Neuronal stem cell (in vitro differentiated cells): ENCODE results near the gene PLS1.
"Not testable (repeated sequence)": the region's sequence is repeated elsewhere in the genome, so short reads cannot be mapped to it uniquely, and the experiment has no call there.

Source experiments
- DNase-seq: peaks from one replicate; pipeline ENCODE4 v3.0.0-alpha.2; 2013; ENCODE audit warnings: low spot score
- H2AFZ ChIP-seq: one replicate; pipeline ENCODE4 v1.6.1; 2013; ENCODE audit warnings: mild to moderate bottlenecking, low read length, inconsistent platforms
- H2AK5ac ChIP-seq: 2 replicates; pipeline ENCODE4 v1.6.1; 2013; ENCODE audit warnings: low read depth, mild to moderate bottlenecking, inconsistent platforms, low read length, moderate library complexity, mixed read lengths
- H2BK120ac ChIP-seq: 2 replicates; pipeline ENCODE4 v1.6.1; 2013; ENCODE audit warnings: low read depth, mild to moderate bottlenecking, inconsistent platforms, low read length, moderate library complexity, mixed read lengths
- H2BK12ac ChIP-seq: one replicate; pipeline ENCODE4 v1.6.1; 2013; ENCODE audit warnings: low read length, inconsistent platforms
- H2BK15ac ChIP-seq: 2 replicates; pipeline ENCODE4 v1.6.1; 2013; ENCODE audit warnings: mild to moderate bottlenecking, low read length, inconsistent platforms, mixed read lengths
- H2BK5ac ChIP-seq: one replicate; pipeline ENCODE4 v1.6.1; 2013; ENCODE audit warnings: inconsistent platforms, mild to moderate bottlenecking, low read length, moderate library complexity
- H3K14ac ChIP-seq: one replicate; pipeline ENCODE4 v1.6.1; 2013; ENCODE audit warnings: low read length, inconsistent platforms
- H3K18ac ChIP-seq: 2 replicates; pipeline ENCODE4 v1.6.1; 2013; ENCODE audit warnings: low read length, inconsistent platforms
- H3K23ac ChIP-seq: 2 replicates; pipeline ENCODE4 v1.6.1; 2013; ENCODE audit warnings: low read depth, mild to moderate bottlenecking, mixed read lengths, low read length, inconsistent platforms; ENCODE audit not compliant: poor library complexity
- H3K27ac ChIP-seq: replicated peaks from 3 replicates; pipeline ENCODE4 v1.5.1; 2013; ENCODE audit warnings: low read length, inconsistent platforms
- H3K27me3 ChIP-seq, 3 experiments: 2 replicates each; pipeline ENCODE4 v1.6.1; 2013; ENCODE audit warnings: low read length in 3 of 3, mild to moderate bottlenecking in 2 of 3, inconsistent platforms in 1 of 3, low read depth in 1 of 3, mixed read lengths in 1 of 3, moderate library complexity in 1 of 3; ENCODE audit not compliant: control insufficient read depth in 3 of 3, insufficient read depth in 3 of 3
- H3K36me3 ChIP-seq, 2 donors: replicated peaks in 1 of 2; 2 replicates each; pipeline ENCODE4 v1.6.1; 2013; ENCODE audit warnings: low read length in 2 of 2; ENCODE audit not compliant: control insufficient read depth in 2 of 2, insufficient read depth in 2 of 2
- H3K4ac ChIP-seq: 2 replicates; pipeline ENCODE4 v1.6.1; 2013; ENCODE audit warnings: inconsistent platforms, mild to moderate bottlenecking, low read length, moderate library complexity
- H3K4me1 ChIP-seq, 2 donors: 1 replicate in 1 of 2; 2 replicates in 1 of 2; pipeline ENCODE4 v1.6.1; 2013; ENCODE audit warnings: low read length in 2 of 2, low read depth in 1 of 2; ENCODE audit not compliant: control insufficient read depth in 2 of 2, insufficient read depth in 1 of 2
- H3K4me2 ChIP-seq: one replicate; pipeline ENCODE4 v1.6.1; 2013; ENCODE audit warnings: mild to moderate bottlenecking, low read length, inconsistent platforms; ENCODE audit not compliant: insufficient read depth, poor library complexity, severe bottlenecking
- H3K4me3 ChIP-seq, 2 donors: 2 replicates each; pipeline ENCODE4 v1.5.1; 2013; ENCODE audit warnings: low read length in 2 of 2, mild to moderate bottlenecking in 2 of 2, inconsistent platforms in 1 of 2, moderate library complexity in 1 of 2
- H3K79me1 ChIP-seq: one replicate; pipeline ENCODE4 v1.6.1; 2013; ENCODE audit warnings: low read depth, mild to moderate bottlenecking, inconsistent platforms, low read length, moderate library complexity
- H3K9ac ChIP-seq: one replicate; pipeline ENCODE4 v1.6.1; 2013; ENCODE audit warnings: mild to moderate bottlenecking, low read depth, low read length, inconsistent platforms; ENCODE audit not compliant: poor library complexity
- H3K9me3 ChIP-seq, 2 donors: replicated peaks in 1 of 2; 2 replicates each; pipeline versions ENCODE3 to v1.6.1; 2013; ENCODE audit warnings: low read length in 2 of 2, mild to moderate bottlenecking in 2 of 2, inconsistent platforms in 1 of 2, low read depth in 1 of 2, mixed read lengths in 1 of 2, moderate library complexity in 1 of 2; ENCODE audit not compliant: control insufficient read depth in 2 of 2, insufficient read depth in 1 of 2
- H4K8ac ChIP-seq: one replicate; pipeline ENCODE4 v1.6.1; 2013; ENCODE audit warnings: low read depth, mild to moderate bottlenecking, inconsistent platforms, low read length, moderate library complexity
- H4K91ac ChIP-seq: one replicate; pipeline ENCODE4 v1.6.1; 2013; ENCODE audit warnings: low read length, low read depth, mild to moderate bottlenecking, inconsistent platforms; ENCODE audit not compliant: poor library complexity
- WGBS, 2 donors: extraction: QIAGEN DNeasy Blood & Tissue Kit; methylation state at CpG; one replicate each; pipeline ENCODE4 v1.1.7; 2013; ENCODE audit warnings: missing lambda C conversion rate in 2 of 2, mixed read lengths in 1 of 2; ENCODE audit not compliant: insufficient read length in 2 of 2, insufficient replicate concordance in 1 of 2; ENCODE audit errors: extremely low coverage in 2 of 2; 5-methylcytosine and 5-hydroxymethylcytosine counted together

PLS1 gene

DNA sequence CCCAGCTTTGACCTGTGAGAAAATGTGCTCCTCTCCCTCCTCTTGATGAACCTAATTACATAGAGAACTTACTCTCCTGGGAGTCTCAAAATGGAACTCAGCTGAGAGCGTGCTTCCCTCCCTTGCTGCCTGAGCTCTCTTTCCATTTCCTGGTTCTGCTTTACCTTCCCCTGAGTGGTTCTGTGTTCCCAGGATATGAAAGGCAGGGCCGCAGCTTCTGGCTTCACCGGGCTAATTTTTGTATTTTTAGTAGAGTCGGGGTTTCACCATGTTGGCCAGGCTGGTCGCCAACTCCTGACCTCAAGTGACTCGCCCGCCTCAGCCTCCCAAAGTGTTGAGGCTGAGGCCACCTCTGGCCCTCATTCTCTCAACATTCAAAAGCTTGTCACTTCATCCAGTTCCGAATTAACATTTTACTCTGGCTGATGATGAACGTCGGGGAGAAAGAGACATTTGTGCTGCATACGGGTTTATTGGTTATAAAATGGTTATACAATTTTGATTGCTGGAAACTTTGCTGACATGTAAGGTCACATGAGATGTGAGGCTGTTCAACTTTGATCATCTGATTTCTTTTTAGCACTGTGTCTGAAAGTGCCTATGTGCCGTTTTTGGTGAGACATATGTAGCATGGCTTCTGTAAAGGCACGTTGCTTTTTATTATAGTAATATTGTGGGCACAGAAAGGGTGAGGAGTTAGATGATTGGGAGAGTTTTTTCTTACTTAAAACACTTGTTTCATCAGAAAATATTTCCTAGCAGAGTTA is 6.6 kb downstream of the PLS1 start:
- Histone ChIP-seq H2BK5ac (no peak overlapping the region), H3K4me3 (no peak overlapping the region), H2BK15ac (no peak overlapping the region), H2AFZ (no peak overlapping the region), H3K4ac (no peak overlapping the region), H3K9me3 (no peaks in the 10 kb centered on the region), H3K14ac (no peak overlapping the region), H4K8ac (no peak overlapping the region), H3K9ac (no peak overlapping the region), H3K27me3 (peaks cover 0 to 7% (median 1%) of the 10 kb centered on the region in 3 experiments), H2BK120ac (no peak overlapping the region), H2AK5ac (no peak overlapping the region), H3K4me1 (no peaks in the 10 kb centered on the region), H2BK12ac (no peak overlapping the region), H3K23ac (no peak overlapping the region), H3K18ac (no peak overlapping the region), H3K36me3 (no peaks in the 10 kb centered on the region), H3K4me2 (no peak overlapping the region), H4K91ac (no peak overlapping the region), H3K79me1 (no peaks in the 10 kb centered on the region), H3K27ac (no peak overlapping the region)
- no CpG with 5 or more reads among the region's 13 CpGs for WGBS, 2 donors
- no peak for DNase-seq

GRCh38 chr3:142603386-142603705 is 7.2 kb downstream of the PLS1 start:
- H2BK120ac ChIP-seq, H3K36me3 ChIP-seq, H2AFZ ChIP-seq, H2BK15ac ChIP-seq, H3K4me1 ChIP-seq, H3K79me1 ChIP-seq, H3K27ac ChIP-seq, H3K4ac ChIP-seq, DNase-seq, H3K9me3 ChIP-seq, H3K4me2 ChIP-seq, H2BK5ac ChIP-seq, H2BK12ac ChIP-seq, H4K91ac ChIP-seq, H4K8ac ChIP-seq, H3K27me3 ChIP-seq, H3K9ac ChIP-seq, H3K4me3 ChIP-seq, H3K23ac ChIP-seq, H3K18ac ChIP-seq, H2AK5ac ChIP-seq, H3K14ac ChIP-seq: not testable (repeated sequence)
- WGBS, 2 donors = no CpG with 5 or more reads among the region's 7 CpGs

DNA sequence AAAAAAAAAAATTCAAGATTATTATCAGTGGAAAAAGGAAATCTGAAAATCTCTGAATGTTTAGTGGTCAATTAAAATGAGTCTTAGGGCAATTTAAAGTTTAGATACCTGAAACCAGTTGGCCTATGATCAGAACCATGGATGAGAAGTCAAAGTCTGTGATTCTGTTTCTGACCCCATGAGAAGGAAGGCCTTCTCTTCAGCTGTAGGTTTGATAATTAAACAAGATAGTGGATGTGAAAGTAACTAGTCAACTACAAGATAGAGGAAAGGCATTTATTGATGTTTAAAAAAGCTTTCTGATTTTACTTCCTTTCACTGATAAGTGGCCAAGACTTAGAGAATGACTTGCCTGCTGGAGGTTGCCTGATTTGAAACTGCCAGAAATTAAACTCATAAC is 8.7 kb downstream of the PLS1 start:
- no peak overlapping the region for H2AK5ac ChIP-seq
- H3K4ac ChIP-seq = no peak overlapping the region
- no peak overlapping the region for H3K27ac ChIP-seq
- H3K9me3 ChIP-seq = no peaks in the 10 kb centered on the region
- H3K9ac ChIP-seq = no peak overlapping the region
- H3K36me3 ChIP-seq = no peaks in the 10 kb centered on the region
- H3K4me2 ChIP-seq = no peak overlapping the region
- H2BK15ac ChIP-seq = no peak overlapping the region
- no peak overlapping the region for H4K8ac ChIP-seq
- no peaks in the 10 kb centered on the region for H3K4me1 ChIP-seq
- no peak overlapping the region for H2AFZ ChIP-seq
- H2BK12ac ChIP-seq = no peak overlapping the region
- no peaks in the 10 kb centered on the region for H3K27me3 ChIP-seq
- no peak overlapping the region for H2BK5ac ChIP-seq
- no peak overlapping the region for H3K4me3 ChIP-seq
- DNase-seq = no peak
- H3K18ac ChIP-seq = no peak overlapping the region
- H3K14ac ChIP-seq = no peak overlapping the region
- no peak overlapping the region for H3K23ac ChIP-seq
- no peak overlapping the region for H2BK120ac ChIP-seq
- H3K79me1 ChIP-seq = no peaks in the 10 kb centered on the region
- no peak overlapping the region for H4K91ac ChIP-seq

DNA sequence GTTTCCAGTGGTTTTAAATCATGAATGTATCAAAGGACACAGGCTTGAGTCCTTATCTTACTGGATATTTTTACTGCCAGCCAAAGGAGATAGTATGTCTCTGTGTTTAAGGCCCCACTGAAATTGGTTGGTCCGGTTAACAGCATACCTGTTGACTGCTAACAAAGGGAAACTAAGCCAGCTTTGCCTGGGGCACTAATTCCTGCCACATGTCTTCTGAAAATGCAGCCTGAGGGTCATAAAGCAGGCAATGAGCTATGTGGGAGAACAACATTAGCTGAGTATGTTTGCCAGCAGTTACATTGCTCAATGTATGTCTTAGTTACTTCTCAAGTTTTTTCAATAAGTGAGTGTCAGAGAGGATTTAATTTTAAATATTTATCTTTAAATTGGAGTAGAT is 12.4 kb downstream of the PLS1 start:
- Histone ChIP-seq H2BK12ac (no peak overlapping the region), H2BK15ac (no peak overlapping the region)
- WGBS, 2 donors = no CpG with 5 or more reads among the region's 1 CpG

More for the DNA sequence above, 12.4 kb downstream of the PLS1 start:
- no peak overlapping the region for H3K14ac ChIP-seq
- H2BK120ac ChIP-seq = no peak overlapping the region
- DNase-seq = no peak
- H3K36me3 ChIP-seq = no peaks in the 10 kb centered on the region
- no peaks in the 10 kb centered on the region for H3K9me3 ChIP-seq
- H3K4me1 ChIP-seq = no peaks in the 10 kb centered on the region
- no peak overlapping the region for H3K4ac ChIP-seq
- H3K27ac ChIP-seq = no peak overlapping the region
- H2AK5ac ChIP-seq = no peak overlapping the region
- H4K91ac ChIP-seq = no peak overlapping the region
- H3K4me2 ChIP-seq = no peak overlapping the region
- H3K18ac ChIP-seq = no peak overlapping the region
- no peaks in the 10 kb centered on the region for H3K79me1 ChIP-seq
- no peak overlapping the region for H3K23ac ChIP-seq
- H3K9ac ChIP-seq = no peak overlapping the region
- no peak overlapping the region for H3K4me3 ChIP-seq
- no peak overlapping the region for H4K8ac ChIP-seq
- no peak overlapping the region for H2AFZ ChIP-seq
- no peak overlapping the region for H2BK5ac ChIP-seq
- H3K27me3 ChIP-seq = no peaks in the 10 kb centered on the region
